ENCODE data around the gene NTN1.

GRCh38 chr17:9074131-9074530, 52.8 kb downstream of the NTN1 start:
- TF ChIP-seq CTCF (IDR thresholded peaks at IDR 0.05) (no peak), POLR2A (IDR thresholded peaks at IDR 0.05) (no peak)

All from uterus (tissue), 2 donors.